Measurements from ENCODE around the gene EHF. TPM values are rescaled to one million over a fixed set of nuclear protein-coding genes. Genes with fewer than 3 reads are reported as not detected.
A peak's percentile ranks its signal among the peaks of the same experiment; 100 is the strongest.

Gene EHF
- total RNA-seq, 1 experiment from 2014 or later, result 0.51 TPM

DNA sequence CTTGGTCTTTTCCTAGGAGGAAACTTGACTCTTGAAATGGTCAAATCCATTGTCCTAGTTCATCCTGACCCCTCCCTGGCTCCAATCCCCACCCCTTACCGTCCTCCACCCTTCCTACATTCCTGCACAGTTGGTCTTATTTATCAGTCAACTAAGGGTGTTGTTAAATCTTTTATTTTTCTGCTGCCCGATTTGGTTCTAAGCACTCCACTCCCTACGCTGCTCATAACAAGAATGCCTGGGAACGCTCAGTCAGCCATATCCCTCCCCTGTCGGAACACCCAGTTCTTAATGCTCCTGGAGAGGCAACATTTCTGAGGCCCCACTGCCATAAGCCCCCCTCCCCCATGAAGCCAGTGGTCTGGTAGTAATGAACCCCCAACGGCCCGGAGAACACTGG lies 9.7 kb downstream of the EHF start:
- no peaks in the 10 kb centered on the region for H3K9me3 ChIP-seq (ENCODE audit: control insufficient read depth, insufficient read depth, low read depth, low read length)
- no peak overlapping the region for H3K4me3 ChIP-seq (ENCODE audit: low read depth in 2 of 2, low read length in 2 of 2)
- ATAC-seq (no peak), DNase-seq (ENCODE audit: low read depth, low spot score) (no peak)
- no TSS peak for BruUV-seq (replicated peaks)
- TF ChIP-seq POLR2AphosphoS5 (IDR thresholded peaks at IDR 0.05; ENCODE audit: low read depth, low read length), result no peak
- no peak for TF ChIP-seq TCF7L2 (IDR thresholded peaks at IDR 0.05; ENCODE audit: low read depth, low read length)
- TF ChIP-seq, protein P1, sequence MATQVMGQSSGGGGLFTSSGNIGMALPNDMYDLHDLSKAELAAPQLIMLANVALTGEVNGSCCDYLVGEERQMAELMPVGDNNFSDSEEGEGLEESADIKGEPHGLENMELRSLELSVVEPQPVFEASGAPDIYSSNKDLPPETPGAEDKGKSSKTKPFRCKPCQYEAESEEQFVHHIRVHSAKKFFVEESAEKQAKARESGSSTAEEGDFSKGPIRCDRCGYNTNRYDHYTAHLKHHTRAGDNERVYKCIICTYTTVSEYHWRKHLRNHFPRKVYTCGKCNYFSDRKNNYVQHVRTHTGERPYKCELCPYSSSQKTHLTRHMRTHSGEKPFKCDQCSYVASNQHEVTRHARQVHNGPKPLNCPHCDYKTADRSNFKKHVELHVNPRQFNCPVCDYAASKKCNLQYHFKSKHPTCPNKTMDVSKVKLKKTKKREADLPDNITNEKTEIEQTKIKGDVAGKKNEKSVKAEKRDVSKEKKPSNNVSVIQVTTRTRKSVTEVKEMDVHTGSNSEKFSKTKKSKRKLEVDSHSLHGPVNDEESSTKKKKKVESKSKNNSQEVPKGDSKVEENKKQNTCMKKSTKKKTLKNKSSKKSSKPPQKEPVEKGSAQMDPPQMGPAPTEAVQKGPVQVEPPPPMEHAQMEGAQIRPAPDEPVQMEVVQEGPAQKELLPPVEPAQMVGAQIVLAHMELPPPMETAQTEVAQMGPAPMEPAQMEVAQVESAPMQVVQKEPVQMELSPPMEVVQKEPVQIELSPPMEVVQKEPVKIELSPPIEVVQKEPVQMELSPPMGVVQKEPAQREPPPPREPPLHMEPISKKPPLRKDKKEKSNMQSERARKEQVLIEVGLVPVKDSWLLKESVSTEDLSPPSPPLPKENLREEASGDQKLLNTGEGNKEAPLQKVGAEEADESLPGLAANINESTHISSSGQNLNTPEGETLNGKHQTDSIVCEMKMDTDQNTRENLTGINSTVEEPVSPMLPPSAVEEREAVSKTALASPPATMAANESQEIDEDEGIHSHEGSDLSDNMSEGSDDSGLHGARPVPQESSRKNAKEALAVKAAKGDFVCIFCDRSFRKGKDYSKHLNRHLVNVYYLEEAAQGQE (IDR thresholded peaks at IDR 0.05; ENCODE audit: insufficient read depth in 1 of 2, low read depth in 2 of 2, low read length in 1 of 2), result no peak
- TF ChIP-seq, protein P2, sequence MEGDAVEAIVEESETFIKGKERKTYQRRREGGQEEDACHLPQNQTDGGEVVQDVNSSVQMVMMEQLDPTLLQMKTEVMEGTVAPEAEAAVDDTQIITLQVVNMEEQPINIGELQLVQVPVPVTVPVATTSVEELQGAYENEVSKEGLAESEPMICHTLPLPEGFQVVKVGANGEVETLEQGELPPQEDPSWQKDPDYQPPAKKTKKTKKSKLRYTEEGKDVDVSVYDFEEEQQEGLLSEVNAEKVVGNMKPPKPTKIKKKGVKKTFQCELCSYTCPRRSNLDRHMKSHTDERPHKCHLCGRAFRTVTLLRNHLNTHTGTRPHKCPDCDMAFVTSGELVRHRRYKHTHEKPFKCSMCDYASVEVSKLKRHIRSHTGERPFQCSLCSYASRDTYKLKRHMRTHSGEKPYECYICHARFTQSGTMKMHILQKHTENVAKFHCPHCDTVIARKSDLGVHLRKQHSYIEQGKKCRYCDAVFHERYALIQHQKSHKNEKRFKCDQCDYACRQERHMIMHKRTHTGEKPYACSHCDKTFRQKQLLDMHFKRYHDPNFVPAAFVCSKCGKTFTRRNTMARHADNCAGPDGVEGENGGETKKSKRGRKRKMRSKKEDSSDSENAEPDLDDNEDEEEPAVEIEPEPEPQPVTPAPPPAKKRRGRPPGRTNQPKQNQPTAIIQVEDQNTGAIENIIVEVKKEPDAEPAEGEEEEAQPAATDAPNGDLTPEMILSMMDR (IDR thresholded peaks at IDR 0.05), result no peak
- TF ChIP-seq SIN3A (IDR thresholded peaks at IDR 0.05; ENCODE audit: borderline replicate concordance, insufficient read depth, low read depth, low read length), result no peak
- H3K4me1 ChIP-seq (ENCODE audit: control insufficient read depth, insufficient read depth, low read length), result peaks cover 8% of the 10 kb centered on the region
- intact Hi-C loops (cut with micrococcal nuclease; ENCODE audit: unreplicated experiment), result no loop called here
- no peaks in the 10 kb centered on the region for H3K36me3 ChIP-seq (ENCODE audit: control insufficient read depth, insufficient read depth, low read length)
- H3K27ac ChIP-seq (ENCODE audit: low read length), result peak overlapping the region; percentile 35; the same call in 1 of the 2 replicates
- in situ Hi-C loops (cut with HindIII; ENCODE audit: low pct_unique_long_range_greater_than_20kb, low sequenced_read_pairs), result no loop called here
- no peaks in the 10 kb centered on the region for H3K27me3 ChIP-seq (ENCODE audit: control insufficient read depth, insufficient read depth, low read length)
- POLR2A ChIA-PET, result interaction anchor here (0.5 kb wide), 1 partner anchor 102 kb away, joined by 3 read pairs; no protein-coding TSS in a partner anchor
- CTCF ChIA-PET, result no interaction called here

DNA sequence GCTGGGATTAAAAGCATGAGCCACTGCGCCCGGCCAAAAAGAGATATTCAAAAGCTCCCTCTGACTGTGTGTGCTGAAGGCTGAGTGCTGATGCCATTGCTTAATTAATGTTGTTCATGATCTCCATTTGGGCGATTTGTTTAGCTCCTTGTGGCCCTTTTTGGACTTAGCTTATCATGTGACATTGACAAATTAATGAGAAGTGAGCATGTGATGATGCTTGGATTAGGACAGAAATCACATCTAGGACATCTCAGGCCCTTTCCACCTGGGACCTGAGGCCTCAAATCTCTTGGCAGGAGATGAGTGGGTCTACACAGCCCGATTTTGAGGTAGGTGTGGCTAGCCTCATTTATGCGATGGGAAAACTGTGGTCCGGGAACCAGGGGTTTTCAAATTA lies 10.4 kb downstream of the EHF start:
- in situ Hi-C loops (cut with HindIII; ENCODE audit: low pct_unique_long_range_greater_than_20kb, low sequenced_read_pairs), result no loop called here
- Histone ChIP-seq H3K9me3 (ENCODE audit: control insufficient read depth, insufficient read depth, low read depth, low read length) (no peaks in the 10 kb centered on the region), H3K27ac (ENCODE audit: low read length) (peak overlapping the region; percentile 54), H3K27me3 (ENCODE audit: control insufficient read depth, insufficient read depth, low read length) (no peaks in the 10 kb centered on the region), H3K4me1 (ENCODE audit: control insufficient read depth, insufficient read depth, low read length) (peaks cover 8% of the 10 kb centered on the region), H3K4me3 (ENCODE audit: low read depth in 2 of 2, low read length in 2 of 2) (no peak overlapping the region), H3K36me3 (ENCODE audit: control insufficient read depth, insufficient read depth, low read length) (no peaks in the 10 kb centered on the region)
- ChIA-PET POLR2A (no interaction called here), CTCF (no interaction called here)
- intact Hi-C loops (cut with micrococcal nuclease; ENCODE audit: unreplicated experiment), result no loop called here
- ATAC-seq (0 out of 2 replicates have a peak, but pooled peaks have one; percentile 14), DNase-seq (ENCODE audit: low read depth, low spot score) (no peak)
- BruUV-seq (replicated peaks), result no TSS peak
- no peak for TF ChIP-seq SIN3A (IDR thresholded peaks at IDR 0.05; ENCODE audit: borderline replicate concordance, insufficient read depth, low read depth, low read length)
- TF ChIP-seq TCF7L2 (IDR thresholded peaks at IDR 0.05; ENCODE audit: low read depth, low read length), result no peak
- TF ChIP-seq, protein P1 (IDR thresholded peaks at IDR 0.05; ENCODE audit: insufficient read depth in 1 of 2, low read depth in 2 of 2, low read length in 1 of 2), result no peak
- no peak for TF ChIP-seq POLR2AphosphoS5 (IDR thresholded peaks at IDR 0.05; ENCODE audit: low read depth, low read length)
- TF ChIP-seq, protein P2 (IDR thresholded peaks at IDR 0.05), result no peak
